ENCODE measurements around the gene MAN2B2.

Gene MAN2B2

GRCh38 chr4:6546681-6547447, 28.1 kb upstream of the MAN2B2 start:
- TF ChIP-seq CTCF (IDR thresholded peaks at IDR 0.05): peak; percentile 97

DNA sequence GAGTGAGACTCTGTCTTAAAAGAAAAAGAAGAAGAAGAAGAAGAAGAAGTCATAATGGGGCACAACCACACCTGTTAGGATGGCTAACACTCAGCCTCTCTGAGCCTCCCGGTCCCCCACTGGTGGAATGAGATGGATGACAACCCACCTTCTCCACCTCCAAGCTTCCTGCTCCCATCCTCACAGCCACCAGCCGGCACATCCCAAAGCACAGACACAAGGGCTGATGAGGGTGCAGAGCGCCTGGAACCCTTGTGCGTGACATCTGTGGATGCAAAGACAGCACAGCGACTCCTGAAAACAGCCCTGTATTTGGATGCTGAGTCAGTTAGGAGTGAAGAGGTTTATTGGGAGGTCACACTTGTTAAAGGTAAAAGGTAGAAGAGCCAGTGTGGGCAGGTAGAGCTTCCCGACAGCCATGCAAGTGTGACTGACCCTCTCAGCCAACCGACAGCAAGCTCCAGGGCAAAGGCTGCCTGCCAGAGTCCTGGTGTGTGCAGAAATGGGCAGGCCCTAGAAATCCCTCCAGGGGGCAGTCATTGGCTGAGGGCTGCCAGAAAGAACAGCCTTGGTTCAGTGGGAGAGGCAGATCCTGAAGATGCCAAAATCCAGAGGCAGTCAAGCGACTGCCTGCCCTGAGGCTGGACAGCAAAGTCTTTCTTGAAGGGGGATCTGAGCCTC, 26.6 kb upstream of the MAN2B2 start:
- TF ChIP-seq CTCF (IDR thresholded peaks at IDR 0.05): peak; percentile 33; the same call in 1 of the 2 replicates

GRCh38 chr4:6548882-6549230, 26.1 kb upstream of the MAN2B2 start:
- TF ChIP-seq CTCF (IDR thresholded peaks at IDR 0.05): 0 out of 2 replicates have a peak, but pooled peaks have one; percentile 8

- TF ChIP-seq CTCF (IDR thresholded peaks at IDR 0.05): no peak
Observed at GRCh38 chr4:6549445-6549844, 25.5 kb upstream of the MAN2B2 start.

DNA sequence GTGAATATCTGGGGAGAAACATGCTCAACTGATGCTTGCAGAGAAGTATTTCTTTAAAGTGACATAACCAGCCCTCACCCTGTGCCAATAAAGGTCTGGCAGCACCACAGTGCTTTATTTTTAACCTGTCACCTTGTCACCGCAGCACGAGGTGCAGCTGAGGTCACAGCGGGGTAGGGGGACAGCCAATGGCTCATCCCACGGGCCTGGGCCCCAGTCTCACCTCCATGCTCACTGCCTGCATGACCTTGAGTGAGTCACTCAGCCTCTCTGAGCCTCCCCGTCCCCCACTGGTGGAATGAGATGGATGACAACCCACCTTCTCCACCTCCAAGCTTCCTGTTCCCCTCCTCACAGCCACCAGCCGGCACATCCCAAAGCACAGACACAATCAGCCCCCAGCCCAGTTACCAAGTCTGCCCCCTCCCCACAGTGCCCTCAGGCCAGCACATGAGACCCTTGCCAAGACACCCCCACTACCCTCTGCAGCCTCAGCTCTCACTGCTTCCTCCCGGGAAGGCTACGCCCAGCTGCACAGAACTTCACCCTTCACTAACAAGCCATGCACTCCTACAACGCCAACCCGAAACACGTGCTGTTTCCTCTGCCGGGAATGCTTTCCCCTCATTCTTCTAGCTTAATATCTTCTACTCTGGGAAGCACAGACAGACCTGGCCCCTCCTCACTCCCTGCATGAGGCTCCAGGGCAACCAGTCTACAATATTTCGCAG, 24.9 kb upstream of the MAN2B2 start:
- no peak for TF ChIP-seq CTCF (IDR thresholded peaks at IDR 0.05)

DNA sequence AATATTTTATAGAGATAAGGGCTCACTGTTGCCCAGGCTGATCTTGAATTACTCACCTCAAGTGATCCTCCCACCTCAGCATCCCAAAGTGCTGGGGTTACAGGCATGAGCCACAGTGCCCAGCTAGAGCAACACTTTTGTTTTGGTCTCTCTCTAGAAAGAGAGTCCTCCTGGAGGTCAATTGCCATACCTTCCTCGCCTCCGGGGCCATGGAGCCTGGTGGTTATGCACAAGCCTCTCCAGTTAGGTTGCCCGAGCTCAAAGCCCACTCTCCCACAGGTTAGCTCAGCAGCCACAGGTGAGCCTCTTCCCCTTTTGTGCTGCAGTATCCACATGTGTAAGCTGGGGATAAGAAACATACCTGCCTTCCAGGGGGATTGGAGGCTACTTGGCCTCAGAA, 24.2 kb upstream of the MAN2B2 start:
- TF ChIP-seq CTCF (IDR thresholded peaks at IDR 0.05): no peak

- no peak for TF ChIP-seq CTCF (IDR thresholded peaks at IDR 0.05)
Observed at GRCh38 chr4:6551660-6552059, 23.3 kb upstream of the MAN2B2 start.
